IMR-90 (cell line): ENCODE data around the gene GTPBP6. TPM values are rescaled to one million over a fixed set of nuclear protein-coding genes. Genes with fewer than 3 reads are reported as not detected.

ENCODE experiments used
- ATAC-seq: fragments of 200-7000 bp; cut with Tn5 transposase; 2 replicates; pipeline ENCODE4 v1.9.1; 2020; ENCODE audit warnings: low read depth, mild to moderate bottlenecking, moderate library complexity
- BruUV-seq: library from RNA; stranded (reverse); fragments of 400-500 nt; replicated peaks from 2 replicates; lab custom pipeline; 2021; lab: Mats Ljungman, UMichigan
- CTCF ChIA-PET: fragments of 300-600 bp; formaldehyde crosslinking; extraction: SDS; loops from one replicate; lab custom pipeline; 2021; ENCODE audit warnings: antibody characterized with exemption; lab: Yijun Ruan, JAX
- POLR2A ChIA-PET: fragments of 300-600 bp; sonication (Branson Sonifier 250); formaldehyde crosslinking; loops from one replicate; lab custom pipeline; 2022; ENCODE audit warnings: antibody characterized with exemption; ENCODE audit not compliant: unreplicated experiment; lab: Charles Lee
- DNase-seq: peaks from one replicate; pipeline ENCODE4 v3.0.0; 2013
- H2AFZ ChIP-seq: replicated peaks from 2 replicates; pipeline ENCODE3; 2013; ENCODE audit warnings: low read length, mild to moderate bottlenecking; ENCODE audit not compliant: poor library complexity
- H2AK5ac ChIP-seq: 2 replicates; pipeline ENCODE4 v1.6.1; 2013; ENCODE audit warnings: low read depth, low read length, inconsistent platforms
- H2AK9ac ChIP-seq: replicated peaks from 2 replicates; pipeline ENCODE3; 2013; ENCODE audit warnings: mild to moderate bottlenecking, low read depth, low read length, moderate library complexity; ENCODE audit not compliant: poor library complexity
- H2BK120ac ChIP-seq: 2 replicates; pipeline ENCODE4 v1.6.1; 2013; ENCODE audit warnings: low read depth, low read length, inconsistent platforms
- H2BK15ac ChIP-seq: 3 replicates; pipeline ENCODE4 v1.6.1; 2013; ENCODE audit warnings: low read depth, low read length, inconsistent platforms
- H2BK20ac ChIP-seq: 2 replicates; pipeline ENCODE4 v1.6.1; 2013; ENCODE audit warnings: low read depth, mild to moderate bottlenecking, inconsistent platforms, low read length, moderate library complexity
- H2BK5ac ChIP-seq: 2 replicates; pipeline ENCODE4 v1.6.1; 2013; ENCODE audit warnings: mild to moderate bottlenecking, low read depth, low read length, inconsistent platforms; ENCODE audit not compliant: poor library complexity, severe bottlenecking
- H3K14ac ChIP-seq: replicated peaks from 2 replicates; pipeline ENCODE4 v1.6.1; 2013; ENCODE audit warnings: low read depth, low read length, inconsistent platforms
- H3K18ac ChIP-seq: 2 replicates; pipeline ENCODE4 v1.6.1; 2013; ENCODE audit warnings: low read depth, low read length, control low read depth
- H3K23ac ChIP-seq: 2 replicates; pipeline ENCODE4 v1.6.1; 2013; ENCODE audit warnings: low read depth, low read length, inconsistent platforms
- H3K27ac ChIP-seq: 2 replicates; pipeline ENCODE4 v1.5.1; 2013; ENCODE audit warnings: mild to moderate bottlenecking, control low read depth, low read length; ENCODE audit not compliant: insufficient read depth
- H3K27me3 ChIP-seq: 2 replicates; pipeline ENCODE4 v1.6.1; 2013; ENCODE audit warnings: low read length; ENCODE audit not compliant: control insufficient read depth, insufficient read depth
- H3K36me3 ChIP-seq: 2 replicates; pipeline ENCODE4 v1.6.1; 2013; ENCODE audit warnings: low read length, mixed read lengths; ENCODE audit not compliant: control insufficient read depth, insufficient read depth
- H3K4ac ChIP-seq: 2 replicates; pipeline ENCODE4 v1.6.1; 2013; ENCODE audit warnings: low read depth, low read length, inconsistent platforms
- H3K4me1 ChIP-seq: 2 replicates; pipeline ENCODE4 v1.6.1; 2013; ENCODE audit warnings: low read length, mixed read lengths; ENCODE audit not compliant: control insufficient read depth, insufficient read depth
- H3K4me2 ChIP-seq: 2 replicates; pipeline ENCODE4 v1.6.1; 2013; ENCODE audit warnings: low read depth, mild to moderate bottlenecking, control low read depth, low read length, moderate library complexity
- H3K4me3 ChIP-seq: 2 replicates; pipeline ENCODE4 v1.5.1; 2013; ENCODE audit warnings: low read depth, mild to moderate bottlenecking, control low read depth, low read length, moderate library complexity; ENCODE audit not compliant: insufficient read depth
- H3K56ac ChIP-seq: 2 replicates; pipeline ENCODE4 v1.6.1; 2013; ENCODE audit warnings: low read length, inconsistent platforms; ENCODE audit not compliant: insufficient read depth; ENCODE audit errors: extremely low read depth
- H3K79me1 ChIP-seq, 2 experiments: 2 replicates each; pipeline ENCODE4 v1.6.1; 2013; ENCODE audit warnings: low read length in 2 of 2, inconsistent platforms in 1 of 2, low read depth in 1 of 2
- H3K9ac ChIP-seq: 2 replicates; pipeline ENCODE4 v1.6.1; 2013; ENCODE audit warnings: low read depth, low read length, control low read depth
- H3K9me1 ChIP-seq: 2 replicates; pipeline ENCODE4 v1.6.1; 2013; ENCODE audit warnings: low read length, inconsistent platforms; ENCODE audit not compliant: insufficient read depth
- H3K9me3 ChIP-seq: 2 replicates; pipeline ENCODE4 v1.6.1; 2013; ENCODE audit warnings: low read length; ENCODE audit not compliant: control insufficient read depth, insufficient read depth
- H4K20me1 ChIP-seq: 2 replicates; pipeline ENCODE4 v1.6.1; 2013; ENCODE audit warnings: low read length, inconsistent platforms; ENCODE audit not compliant: insufficient read depth
- H4K5ac ChIP-seq: 2 replicates; pipeline ENCODE4 v1.6.1; 2013; ENCODE audit warnings: mild to moderate bottlenecking, low read depth, low read length, control low read depth
- H4K8ac ChIP-seq, 2 experiments: 2 replicates each; pipeline ENCODE4 v1.6.1; 2013; ENCODE audit warnings: low read depth in 2 of 2, low read length in 2 of 2, control low read depth in 1 of 2, inconsistent platforms in 1 of 2
- H4K91ac ChIP-seq: 2 replicates; pipeline ENCODE4 v1.6.1; 2013; ENCODE audit warnings: low read depth, low read length, inconsistent platforms; ENCODE audit not compliant: insufficient read depth
- BHLHE40 ChIP-seq: fragments of 150-350 bp; IDR thresholded peaks from 2 replicates; pipeline ENCODE4 v1.6.1; 2016; ENCODE audit warnings: mild to moderate bottlenecking, low read depth, low read length
- CEBPB ChIP-seq: IDR thresholded peaks from 2 replicates; pipeline ENCODE4 v1.6.1; 2012; ENCODE audit warnings: low read depth, low read length, improper control_type of control experiment
- CHD1 ChIP-seq: IDR thresholded peaks from 2 replicates; pipeline ENCODE4 v1.6.1; 2012; ENCODE audit warnings: low read depth, low read length, improper control_type of control experiment
- CTCF ChIP-seq: conservative IDR thresholded peaks from 2 replicates; pipeline ENCODE4 v1.5.1; 2012; ENCODE audit warnings: mild to moderate bottlenecking, low read depth, low read length, improper control_type of control experiment
- FOS ChIP-seq: fragments of 150-350 bp; IDR thresholded peaks from 2 replicates; pipeline ENCODE4 v1.6.1; 2016; ENCODE audit warnings: low read depth, low read length
- MAFK ChIP-seq: IDR thresholded peaks from 2 replicates; pipeline ENCODE4 v1.6.1; 2012; ENCODE audit warnings: low read depth, low read length, improper control_type of control experiment
- MXI1 ChIP-seq: IDR thresholded peaks from 2 replicates; pipeline ENCODE4 v1.6.1; 2012; ENCODE audit warnings: low read depth, mild to moderate bottlenecking, low read length, moderate library complexity, borderline replicate concordance
- NFE2L2 ChIP-seq: fragments of 150-350 bp; IDR thresholded peaks from 2 replicates; pipeline ENCODE4 v1.6.1; 2016; ENCODE audit warnings: low read depth, mild to moderate bottlenecking, low read length
- POLR2A ChIP-seq: IDR thresholded peaks from 2 replicates; pipeline ENCODE4 v1.6.1; 2012; ENCODE audit warnings: mild to moderate bottlenecking, low read depth, low read length
- RAD21 ChIP-seq: IDR thresholded peaks from 2 replicates; pipeline ENCODE4 v1.6.1; 2012; ENCODE audit warnings: low read length, improper control_type of control experiment
- RCOR1 ChIP-seq: IDR thresholded peaks from 2 replicates; pipeline ENCODE4 v1.6.1; 2012; ENCODE audit warnings: mild to moderate bottlenecking, low read length, improper control_type of control experiment; ENCODE audit not compliant: insufficient replicate concordance
- RFX5 ChIP-seq: IDR thresholded peaks from 2 replicates; pipeline ENCODE4 v1.8.0; 2012; ENCODE audit warnings: low read depth, mild to moderate bottlenecking, low read length, moderate library complexity
- SMC3 ChIP-seq: fragments of 150-350 bp; IDR thresholded peaks from 2 replicates; pipeline ENCODE4 v1.6.1; 2016; ENCODE audit warnings: low read depth, mild to moderate bottlenecking, antibody characterized with exemption, low read length, moderate library complexity
- USF2 ChIP-seq: fragments of 150-350 bp; IDR thresholded peaks from 2 replicates; pipeline ENCODE4 v1.6.1; 2017; ENCODE audit warnings: mild to moderate bottlenecking, antibody characterized with exemption, low read length, low read depth
- WGBS, 2 experiments: methylation state at CpG; one replicate each; pipeline versions ENCODE4 v1.1.5 to v1.1.7; 2013; ENCODE audit warnings: missing lambda C conversion rate in 2 of 2; ENCODE audit not compliant: insufficient read length in 1 of 2; ENCODE audit errors: extremely low coverage in 2 of 2; 5-methylcytosine and 5-hydroxymethylcytosine counted together
- dilution Hi-C: fragments of 300-500 bp; cut with HindIII; formaldehyde crosslinking; loops from one replicate; pipeline ENCODE4 v1.14.3; 2018; ENCODE audit warnings: low sequenced_read_pairs; ENCODE audit not compliant: unreplicated experiment
- in situ Hi-C: fragments of 300-500 bp; cut with MboI; formaldehyde crosslinking; loops from 3 replicates; pipeline ENCODE4 v1.14.3; 2019; ENCODE audit warnings: low sequenced_read_pairs, inconsistent platforms, mixed read lengths
- intact Hi-C: fragments of 100-400 bp; cut with micrococcal nuclease; formaldehyde crosslinking; loops from 2 replicates; pipeline ENCODE4 v1.10.0; 2022
- polyA plus RNA-seq, 3 experiments: library from polyadenylated mRNA; depleted of rRNA; stranded (reverse); fragments of >200 nt; gene quantifications; 2 replicates each; pipeline ENCODE4 v1.2.3, GENCODE V29; 2012; ENCODE audit warnings: low replicate concordance in 1 of 3
- total RNA-seq: library from RNA; depleted of rRNA; stranded (reverse); fragments of >200 nt; gene quantifications from 2 replicates; pipeline ENCODE4 v1.2.3, GENCODE V29; 2012
- TF ChIP-seq, protein P1 (sequence below): fragments of 150-350 bp; IDR thresholded peaks from 2 replicates; pipeline ENCODE4 v1.6.1; 2016; ENCODE audit warnings: low read depth, mild to moderate bottlenecking, low read length, moderate library complexity, borderline replicate concordance

Gene GTPBP6
- total and polyA plus RNA-seq, 2 of the 4 experiments (the other 2 are of a cell fraction) = 24.0 to 31.6 TPM

GRCh38 chrX:352582-353314 lies 34.2 kb upstream of the GTPBP6 start:
- no peak overlapping the region for H3K27ac ChIP-seq
- H2BK20ac ChIP-seq = no peak overlapping the region
- H3K23ac ChIP-seq = no peak overlapping the region
- no peak overlapping the region for H4K5ac ChIP-seq
- no peak for ATAC-seq
- no peaks in the 10 kb centered on the region; the same call in 1 of the 2 replicates for H4K20me1 ChIP-seq
- H4K8ac ChIP-seq = no peak overlapping the region
- peaks cover 3% of the 10 kb centered on the region; the same call in 1 of the 2 replicates for H3K36me3 ChIP-seq
- 98% methylated on average over 16 of the region's 39 CpGs; no CpG with 5 or more reads in 1 of the 2 experiments for WGBS, 2 experiments
- no peak overlapping the region for H2BK120ac ChIP-seq
- H3K4ac ChIP-seq = no peak overlapping the region
- H2BK5ac ChIP-seq = no peak overlapping the region
- H4K91ac ChIP-seq = no peak overlapping the region
- in situ Hi-C loops (no loop called here), intact Hi-C loops (no loop called here), dilution Hi-C loops (no loop called here)
- ChIA-PET CTCF (no interaction called here), POLR2A (no interaction called here)
- H3K14ac ChIP-seq = no peak overlapping the region
- no peak overlapping the region for H2AFZ ChIP-seq
- H2BK15ac ChIP-seq = no peak overlapping the region
- no peak overlapping the region for H2AK9ac ChIP-seq
- no peak for TF ChIP-seq MAFK
- TF ChIP-seq FOS = no peak
- no peak for TF ChIP-seq RAD21
- TF ChIP-seq RCOR1 = no peak
- no peak for TF ChIP-seq POLR2A
- no peak for TF ChIP-seq CHD1
- TF ChIP-seq BHLHE40 = no peak
- TF ChIP-seq RFX5 = no peak
- no peak for TF ChIP-seq SMC3
- no peak for TF ChIP-seq USF2
- no peak for TF ChIP-seq CEBPB
- TF ChIP-seq CTCF = no peak
- TF ChIP-seq NFE2L2 = no peak
- TF ChIP-seq, protein P1, sequence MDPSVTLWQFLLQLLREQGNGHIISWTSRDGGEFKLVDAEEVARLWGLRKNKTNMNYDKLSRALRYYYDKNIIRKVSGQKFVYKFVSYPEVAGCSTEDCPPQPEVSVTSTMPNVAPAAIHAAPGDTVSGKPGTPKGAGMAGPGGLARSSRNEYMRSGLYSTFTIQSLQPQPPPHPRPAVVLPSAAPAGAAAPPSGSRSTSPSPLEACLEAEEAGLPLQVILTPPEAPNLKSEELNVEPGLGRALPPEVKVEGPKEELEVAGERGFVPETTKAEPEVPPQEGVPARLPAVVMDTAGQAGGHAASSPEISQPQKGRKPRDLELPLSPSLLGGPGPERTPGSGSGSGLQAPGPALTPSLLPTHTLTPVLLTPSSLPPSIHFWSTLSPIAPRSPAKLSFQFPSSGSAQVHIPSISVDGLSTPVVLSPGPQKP = no peak
- TF ChIP-seq MXI1 = no peak
- no peak overlapping the region for H2AK5ac ChIP-seq
- no peak overlapping the region for H3K56ac ChIP-seq
- H3K79me1 ChIP-seq = peaks cover 0 to 5% of the 10 kb centered on the region in 2 experiments; a peak in 2 of 4 replicates
- no peak for DNase-seq
- no peaks in the 10 kb centered on the region for H3K27me3 ChIP-seq
- no peak overlapping the region for H3K4me3 ChIP-seq
- H3K4me1 ChIP-seq = no peaks in the 10 kb centered on the region; the same call in 1 of the 2 replicates
- H3K4me2 ChIP-seq = no peak overlapping the region
- no peak overlapping the region for H3K18ac ChIP-seq
- no peaks in the 10 kb centered on the region for H3K9me3 ChIP-seq
- no peak overlapping the region for H3K9ac ChIP-seq
- BruUV-seq = no TSS peak
- no peaks in the 10 kb centered on the region for H3K9me1 ChIP-seq
